ENCODE measurements around the gene PPOX.

DNA sequence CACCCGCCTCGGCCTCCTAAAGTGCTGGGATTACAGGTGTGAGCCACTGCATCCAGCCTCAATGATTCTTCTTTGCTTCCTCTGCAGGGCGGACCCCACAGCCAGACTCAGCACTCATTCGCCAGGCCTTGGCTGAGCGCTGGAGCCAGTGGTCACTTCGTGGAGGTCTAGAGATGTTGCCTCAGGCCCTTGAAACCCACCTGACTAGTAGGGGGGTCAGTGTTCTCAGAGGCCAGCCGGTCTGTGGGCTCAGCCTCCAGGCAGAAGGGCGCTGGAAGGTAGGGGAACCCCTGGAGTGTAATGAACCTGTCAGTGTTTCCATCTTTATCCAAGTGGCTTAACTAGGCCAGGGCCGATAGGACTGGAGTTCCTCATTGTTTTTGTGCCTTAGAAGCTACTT lies 2.7 kb downstream of the PPOX start:
- TF ChIP-seq, protein P1, sequence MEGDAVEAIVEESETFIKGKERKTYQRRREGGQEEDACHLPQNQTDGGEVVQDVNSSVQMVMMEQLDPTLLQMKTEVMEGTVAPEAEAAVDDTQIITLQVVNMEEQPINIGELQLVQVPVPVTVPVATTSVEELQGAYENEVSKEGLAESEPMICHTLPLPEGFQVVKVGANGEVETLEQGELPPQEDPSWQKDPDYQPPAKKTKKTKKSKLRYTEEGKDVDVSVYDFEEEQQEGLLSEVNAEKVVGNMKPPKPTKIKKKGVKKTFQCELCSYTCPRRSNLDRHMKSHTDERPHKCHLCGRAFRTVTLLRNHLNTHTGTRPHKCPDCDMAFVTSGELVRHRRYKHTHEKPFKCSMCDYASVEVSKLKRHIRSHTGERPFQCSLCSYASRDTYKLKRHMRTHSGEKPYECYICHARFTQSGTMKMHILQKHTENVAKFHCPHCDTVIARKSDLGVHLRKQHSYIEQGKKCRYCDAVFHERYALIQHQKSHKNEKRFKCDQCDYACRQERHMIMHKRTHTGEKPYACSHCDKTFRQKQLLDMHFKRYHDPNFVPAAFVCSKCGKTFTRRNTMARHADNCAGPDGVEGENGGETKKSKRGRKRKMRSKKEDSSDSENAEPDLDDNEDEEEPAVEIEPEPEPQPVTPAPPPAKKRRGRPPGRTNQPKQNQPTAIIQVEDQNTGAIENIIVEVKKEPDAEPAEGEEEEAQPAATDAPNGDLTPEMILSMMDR (IDR thresholded peaks at IDR 0.05), result no peak
- no peak for TF ChIP-seq EZH2phosphoT487 (IDR thresholded peaks at IDR 0.05)
- TF ChIP-seq EZH2 (IDR thresholded peaks at IDR 0.05), result no peak

Measured in neural progenitor cell (in vitro differentiated cells).